ENCODE results near the gene AKT1.
A peak's percentile ranks its signal among the peaks of the same experiment; 100 is the strongest.

AKT1 gene

DNA sequence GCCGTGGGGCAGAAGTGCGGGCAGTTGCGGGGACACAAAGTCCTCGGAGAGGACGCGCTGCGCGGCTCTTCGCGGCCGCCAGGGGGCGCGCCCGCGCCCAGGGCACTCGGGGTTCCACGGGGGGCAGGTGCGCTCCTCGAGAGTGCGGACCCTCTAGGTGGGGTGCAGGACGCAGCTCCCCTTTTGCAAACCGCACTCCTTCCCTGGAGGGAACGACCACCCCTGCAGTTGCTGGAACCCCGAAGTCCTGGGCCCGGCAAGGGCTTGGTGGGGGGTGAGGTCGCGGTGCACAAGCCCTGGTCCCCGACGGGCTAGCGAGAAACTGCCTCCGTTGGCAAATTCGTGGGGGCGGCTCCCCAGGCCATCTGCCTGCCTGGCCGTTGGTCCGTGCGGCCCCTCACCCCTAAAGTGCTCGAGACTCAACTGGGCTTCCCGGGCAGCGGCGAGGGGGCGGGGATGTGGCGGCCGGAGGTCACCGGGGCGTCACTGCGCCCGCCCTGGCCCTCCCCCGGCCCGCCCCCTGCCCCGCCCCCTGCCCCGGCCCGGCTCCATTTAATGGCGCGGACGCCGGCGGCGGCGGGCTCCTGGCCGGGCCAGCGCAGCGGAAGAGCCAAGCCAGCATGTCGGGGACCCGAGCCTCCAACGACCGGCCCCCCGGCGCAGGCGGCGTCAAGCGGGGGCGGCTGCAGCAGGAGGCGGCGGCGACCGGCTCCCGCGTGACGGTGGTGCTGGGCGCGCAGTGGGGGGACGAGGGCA is 71.7 kb downstream of the AKT1 start, which contains the start of gene ADSS1:
Gene ADSS1 (plus strand): TSS at position 579 of the 756 bp plus-strand sequence. CDS start 42 bp downstream, at position 621.
- peak; percentile 7 for DNase-seq (ENCODE audit: low read depth)

- DNase-seq (ENCODE audit: low read depth): no peak
Measured at GRCh38 chr14:104722938-104723650, 72.5 kb downstream of the AKT1 start.

DNA sequence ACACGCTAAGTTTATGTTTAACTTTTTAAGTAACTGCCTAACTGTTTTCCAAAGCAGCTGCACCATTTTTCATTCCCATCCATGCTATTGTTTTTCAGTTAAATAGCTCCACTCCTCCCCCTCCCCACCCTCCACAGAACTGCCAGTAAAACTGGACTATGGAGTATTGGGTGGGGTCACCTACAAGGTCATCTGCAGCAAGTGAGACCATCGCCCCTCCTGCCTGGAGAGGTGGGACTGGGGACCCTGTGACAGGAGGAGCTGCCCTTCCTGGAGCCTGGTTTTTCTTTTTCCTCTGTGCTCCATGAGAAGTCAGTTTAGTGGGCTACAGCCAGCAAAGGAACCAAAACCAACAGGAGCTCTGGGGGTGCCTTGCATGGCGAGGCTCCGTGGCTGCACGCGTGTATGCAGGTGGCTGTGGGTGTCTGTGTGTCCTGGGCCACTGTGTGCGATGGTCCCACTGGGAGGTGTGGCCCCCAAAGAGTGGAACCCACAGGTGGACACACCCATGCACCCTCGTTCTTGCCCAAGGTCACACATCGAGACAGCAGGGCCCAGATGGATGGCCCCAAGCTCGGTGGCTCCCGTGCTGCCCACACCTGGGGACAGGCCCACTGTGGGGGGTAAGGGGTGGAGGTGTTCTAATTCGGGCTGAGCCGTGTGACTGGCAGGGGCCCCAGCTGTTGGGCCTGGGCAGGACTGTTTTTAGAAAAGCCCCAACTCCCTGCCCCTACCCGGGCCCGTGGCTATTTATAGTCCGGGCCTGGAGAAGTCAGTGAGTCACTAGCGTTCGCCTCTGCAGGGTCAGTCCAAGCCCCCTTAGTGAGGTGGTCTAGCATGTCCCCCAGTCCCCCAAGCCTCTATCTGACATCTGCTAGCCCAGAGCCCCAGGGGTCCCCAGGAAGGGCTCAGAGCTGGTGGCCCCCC is 73.8 kb downstream of the AKT1 start:
- no peak for DNase-seq (ENCODE audit: low read depth)

Measured in HS-27A (cell line).